A549 (cell line): ENCODE results near the gene PRPSAP2. TPM values are rescaled to one million over a fixed set of nuclear protein-coding genes. Genes with fewer than 3 reads are reported as not detected.

Experiments
- ATAC-seq, 2 experiments: fragments of 200-7000 bp in 1 of 2; fragments of >200 bp in 1 of 2; cut with Nextera tagmentation in 1 of 2; cut with Tn5 transposase in 1 of 2; 3 replicates each; pipeline versions ENCODE4 v1.8.0 to v1.9.1; 2018 to 2020; ENCODE audit warnings: mild to moderate bottlenecking in 1 of 2, moderate library complexity in 1 of 2
- CTCF ChIA-PET: fragments of 300-600 bp; sonication (Branson Sonifier 250); formaldehyde crosslinking; extraction: SDS; loops from one replicate; lab custom pipeline; 2021; ENCODE audit warnings: antibody characterized with exemption, inconsistent platforms; lab: Yijun Ruan, JAX
- POLR2A ChIA-PET: fragments of 350-600 bp; formaldehyde crosslinking; extraction: SDS; loops from one replicate; lab custom pipeline; 2021; ENCODE audit warnings: antibody characterized with exemption, inconsistent platforms; lab: Yijun Ruan, JAX
- DNase-seq, 2 experiments: peaks; one replicate each; pipeline versions ENCODE4 v3.0.0 to v3.0.0-alpha.2; 2011 to 2016; ENCODE audit warnings: low read depth in 1 of 2, low spot score in 1 of 2
- FAIRE-seq: peaks from 2 replicates; lab custom pipeline; 2011; peaks lifted over from hg19 to GRCh38; lab: Jason Lieb, UNC
- H3K27ac ChIP-seq, 2 experiments: fragments of >200 bp; sonication (Bioruptor Twin); formaldehyde crosslinking; 3 replicates each; pipeline ENCODE4 v1.5.1; 2016 to 2017
- H3K4me1 ChIP-seq: fragments of >200 bp; sonication (Bioruptor Twin); formaldehyde crosslinking; 3 replicates; pipeline ENCODE4 v1.6.1; 2016
- H3K4me2 ChIP-seq: fragments of >200 bp; sonication (Bioruptor Twin); formaldehyde crosslinking; 3 replicates; pipeline ENCODE4 v1.6.1; 2016
- H3K4me3 ChIP-seq: fragments of >200 bp; sonication (Bioruptor Twin); formaldehyde crosslinking; 3 replicates; pipeline ENCODE4 v1.5.1; 2016
- H3K9me3 ChIP-seq: fragments of >200 bp; sonication (Bioruptor Twin); formaldehyde crosslinking; 3 replicates; pipeline ENCODE4 v1.6.1; 2016
- ATOH8 ChIP-seq: fragments of 250-450 bp; sonication (Bioruptor Pico); IDR thresholded peaks from 2 replicates; pipeline ENCODE4 v1.5.0; 2020; ENCODE audit warnings: low read depth, mild to moderate bottlenecking, moderate library complexity
- CBX2 ChIP-seq: fragments of 200-600 bp; sonication (generic); IDR thresholded peaks from 2 replicates; pipeline ENCODE4 v1.6.1; 2016; ENCODE audit warnings: low read depth, mild to moderate bottlenecking, borderline replicate concordance
- CHD2 ChIP-seq: fragments of 150-350 bp; IDR thresholded peaks from 2 replicates; pipeline ENCODE4 v1.6.1; 2014; ENCODE audit warnings: low read length; ENCODE audit not compliant: partially characterized antibody
- EHMT2 ChIP-seq: fragments of 200-600 bp; sonication (generic); IDR thresholded peaks from 2 replicates; pipeline ENCODE4 v1.6.1; 2016; ENCODE audit warnings: antibody characterized with exemption, low read depth, mild to moderate bottlenecking, moderate library complexity
- EP300 ChIP-seq, 2 experiments: fragments of >200 bp; sonication (Bioruptor Twin); formaldehyde crosslinking; IDR thresholded peaks; 2 replicates in 1 of 2; 3 replicates in 1 of 2; pipeline ENCODE4 v1.6.1; 2016 to 2017
- ESRRA ChIP-seq: fragments of 150-350 bp; IDR thresholded peaks from 2 replicates; pipeline ENCODE4 v1.6.1; 2014; ENCODE audit warnings: mild to moderate bottlenecking, low read length, borderline replicate concordance
- FOSB ChIP-seq: fragments of 250-450 bp; sonication (Bioruptor Pico); IDR thresholded peaks from 2 replicates; pipeline ENCODE4 v1.5.0; 2020; ENCODE audit warnings: mild to moderate bottlenecking, moderate library complexity
- FOSL2 ChIP-seq, 2 experiments: fragments of 450-650 bp in 1 of 2; fragments of >200 bp in 1 of 2; sonication (Bioruptor Twin) in 1 of 2; formaldehyde crosslinking; IDR thresholded peaks; 2 replicates each; pipeline versions ENCODE4 v1.5.0 to v1.6.1; 2016 to 2020; ENCODE audit warnings: mild to moderate bottlenecking in 1 of 2, moderate library complexity in 1 of 2
- JUN ChIP-seq, 2 experiments: fragments of >200 bp; sonication (Bioruptor Twin); formaldehyde crosslinking; IDR thresholded peaks; 2 replicates in 1 of 2; 3 replicates in 1 of 2; pipeline ENCODE4 v1.6.1; 2016 to 2017
- JUNB ChIP-seq: fragments of >200 bp; sonication (Bioruptor Twin); formaldehyde crosslinking; IDR thresholded peaks from 2 replicates; pipeline ENCODE4 v1.6.1; 2016
- MYC ChIP-seq: IDR thresholded peaks from 2 replicates; pipeline ENCODE4 v1.6.1; 2012; ENCODE audit warnings: mild to moderate bottlenecking, inconsistent platforms, low read length, improper control_type of control experiment, borderline replicate concordance
- NPAS2 ChIP-seq: fragments of 250-450 bp; sonication (Bioruptor Pico); IDR thresholded peaks from 2 replicates; pipeline ENCODE4 v1.8.0; 2022; ENCODE audit warnings: mild to moderate bottlenecking, moderate library complexity, borderline replicate concordance
- PBX3 ChIP-seq: IDR thresholded peaks from 2 replicates; pipeline ENCODE4 v1.6.1; 2012
- POLR2AphosphoS2 ChIP-seq: conservative IDR thresholded peaks from 2 replicates; pipeline ENCODE4 v1.6.1; 2012; ENCODE audit warnings: low read length, improper control_type of control experiment, inconsistent platforms
- RARB ChIP-seq: fragments of 250-450 bp; sonication (Bioruptor Pico); IDR thresholded peaks from 2 replicates; pipeline ENCODE4 v1.8.0; 2021; ENCODE audit warnings: mild to moderate bottlenecking, moderate library complexity
- RFX5 ChIP-seq: fragments of 450-650 bp; IDR thresholded peaks from 2 replicates; pipeline ENCODE4 v1.7.1; 2014; ENCODE audit warnings: antibody characterized with exemption, mild to moderate bottlenecking, moderate library complexity
- RNF2 ChIP-seq: fragments of 200-600 bp; sonication (generic); IDR thresholded peaks from 2 replicates; pipeline ENCODE4 v1.6.1; 2016; ENCODE audit warnings: low read depth, mild to moderate bottlenecking, antibody characterized with exemption, moderate library complexity, borderline replicate concordance
- TFCP2L1 ChIP-seq: fragments of 250-450 bp; sonication (Bioruptor Pico); IDR thresholded peaks from 2 replicates; pipeline ENCODE4 v1.5.0; 2021; ENCODE audit warnings: mild to moderate bottlenecking
- ZC3H11A ChIP-seq: fragments of 450-650 bp; IDR thresholded peaks from 2 replicates; pipeline ENCODE4 v1.6.1; 2014; ENCODE audit warnings: antibody characterized with exemption, mild to moderate bottlenecking
- ZFP36 ChIP-seq: fragments of 450-650 bp; IDR thresholded peaks from 2 replicates; pipeline ENCODE4 v1.6.1; 2014; ENCODE audit warnings: borderline replicate concordance; ENCODE audit not compliant: partially characterized antibody
- WGBS: methylation state at CpG from one replicate; pipeline ENCODE4 v1.1.6; 2017; ENCODE audit errors: missing lambda C conversion rate; 5-methylcytosine and 5-hydroxymethylcytosine counted together
- polyA plus RNA-seq, 4 experiments: library from polyadenylated mRNA; depleted of rRNA in 3 of 4; stranded (reverse); fragments of >200 nt; fragmentation: RNase III in 1 of 4; extraction: RNeasy Plus Mini Kit Qiagen cat#74134 plus additional on column Dnase treatment in 1 of 4; gene quantifications; 2 replicates in 3 of 4; 3 replicates in 1 of 4; pipeline ENCODE4 v1.2.3, GENCODE V29; 2011 to 2017
- TF ChIP-seq, protein P1 (sequence below): fragments of 450-650 bp; IDR thresholded peaks from 2 replicates; pipeline ENCODE4 v1.6.1; 2014; ENCODE audit warnings: antibody characterized with exemption

Gene PRPSAP2
- polyA plus RNA-seq, 2 of the 4 experiments (the other 2 are of a cell fraction), result 53.3 to 82.1 TPM

DNA sequence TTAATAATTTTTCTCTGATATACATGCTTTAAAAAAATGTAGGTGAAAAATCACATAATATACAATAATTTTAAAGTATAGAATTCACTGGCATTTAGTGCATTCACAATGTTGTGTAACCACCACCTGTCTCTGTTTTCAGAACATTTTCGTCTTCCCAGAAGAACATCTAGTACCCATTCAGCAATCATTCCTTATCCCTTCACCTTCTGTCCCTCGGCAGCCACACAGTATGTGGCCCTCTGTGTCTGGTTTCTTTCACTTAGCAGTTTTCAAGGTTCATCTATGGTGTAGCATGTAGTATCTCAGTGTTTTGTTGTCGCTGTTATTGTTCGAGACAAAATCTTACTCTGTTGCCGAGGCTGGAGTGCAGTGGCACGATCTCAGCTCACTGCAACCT, 33.6 kb downstream of the PRPSAP2 start:
- ChIA-PET POLR2A (no interaction called here), CTCF (interaction anchor here (1.1 kb wide), 1 partner anchor 69 kb away, joined by 3 read pairs; no protein-coding TSS in a partner anchor)
- Histone ChIP-seq H3K4me1 (no peaks in the 10 kb centered on the region), H3K27ac (no peak overlapping the region), H3K4me3 (no peak overlapping the region), H3K9me3 (0 out of 3 replicates have a peak, but pooled peaks cover 6% of the 10 kb centered on the region), H3K4me2 (no peak overlapping the region)
- ATAC-seq (no peak), FAIRE-seq (no peak), DNase-seq (no peak)
- 92% methylated on average over 6 of the region's 6 CpGs for WGBS
- TF ChIP-seq ZFP36, result no peak

GRCh38 chr17:18896146-18896545, 38.2 kb downstream of the PRPSAP2 start:
- no peak for ATAC-seq
- TF ChIP-seq ATOH8 (CRISPR knock-in tag) (no peak), RFX5 (no peak), RARB (CRISPR knock-in tag) (no peak), JUNB (no peak), RNF2 (no peak), PBX3 (no peak), FOSB (CRISPR knock-in tag) (no peak), CBX2 (no peak), EHMT2 (no peak)
- DNase-seq, result no peak
- Histone ChIP-seq H3K27ac (no peak overlapping the region), H3K4me1 (no peaks in the 10 kb centered on the region), H3K4me2 (no peak overlapping the region), H3K4me3 (no peak overlapping the region), H3K9me3 (0 out of 3 replicates have a peak, but pooled peaks cover 6% of the 10 kb centered on the region)
- CTCF ChIA-PET, result interaction anchor here (0.9 to 1.5 kb wide), 3 partner anchors 12 to 64 kb away, joined by 3 to 6 read pairs (median 4); partner anchors contain the start of gene SLC5A10
- FAIRE-seq, result no peak
- 96% methylated on average over 1 of the region's 1 CpG for whole genome bisulfite sequencing
- POLR2A ChIA-PET, result interaction anchor here (0.6 kb wide), 1 partner anchor 38 kb away, joined by 5 read pairs; the partner anchor contains the start of gene PRPSAP2

DNA sequence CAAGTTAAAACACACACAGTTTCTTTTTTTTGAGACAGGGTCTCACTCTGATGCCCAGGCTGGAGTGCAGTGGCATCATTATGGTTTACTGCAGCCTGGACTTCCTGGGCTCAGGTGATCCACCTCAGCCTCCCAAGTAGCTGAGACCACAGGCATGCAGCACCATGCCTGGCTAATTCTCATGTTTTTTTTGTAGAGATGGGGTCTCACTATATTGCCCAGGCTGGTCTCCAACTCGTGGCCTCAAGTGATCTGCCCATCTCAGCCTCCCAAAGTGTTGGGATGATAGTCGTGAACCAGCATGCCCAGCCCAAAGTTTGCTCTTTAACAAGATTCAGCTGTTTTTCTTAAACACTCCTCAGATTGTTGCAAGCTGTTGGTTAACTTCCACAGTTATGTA, 39.0 kb downstream of the PRPSAP2 start:
- CTCF ChIA-PET, result interaction anchor here (0.9 to 1.2 kb wide), 3 partner anchors 30 to 63 kb away, joined by 3 to 6 read pairs (median 3); partner anchors contain the start of gene SLC5A10
- no peak for ATAC-seq

DNA sequence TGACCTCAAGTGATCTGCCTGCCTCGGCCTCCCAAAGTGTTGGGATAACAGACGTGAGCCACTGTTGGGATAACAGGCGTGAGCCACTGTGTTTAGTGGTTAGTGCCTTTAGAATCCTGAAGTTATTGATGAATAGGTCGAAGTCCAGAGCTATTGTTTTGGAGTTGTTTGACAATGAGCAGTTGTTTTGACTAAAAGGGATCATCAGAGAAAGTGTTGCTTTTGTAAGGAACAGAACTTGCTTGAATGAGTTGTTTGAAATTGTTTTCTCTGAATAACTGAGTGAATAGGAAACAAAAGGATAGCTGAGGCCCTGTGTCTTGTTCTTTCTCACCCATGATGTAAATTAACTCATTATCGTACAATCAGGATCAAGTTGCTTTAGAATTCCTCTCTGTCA, 46.6 kb downstream of the PRPSAP2 start:
- CTCF ChIA-PET, result interaction anchor here (2.1 kb wide), 1 partner anchor 57 kb away, joined by 8 read pairs; no protein-coding TSS in a partner anchor

More for the DNA sequence above, 39.0 kb downstream of the PRPSAP2 start:
- FAIRE-seq (no peak), DNase-seq (no peak)
- 0 out of 3 replicates have a peak, but pooled peaks cover 6% of the 10 kb centered on the region for H3K9me3 ChIP-seq
- no peak overlapping the region for H3K27ac ChIP-seq
- H3K4me3 ChIP-seq, result no peak overlapping the region
- TF ChIP-seq ZC3H11A (no peak), TFCP2L1 (CRISPR knock-in tag) (no peak), NPAS2 (CRISPR knock-in tag) (no peak), ESRRA (no peak), POLR2AphosphoS2 (no peak), FOSL2 (IDR thresholded peaks at IDR 0.05) (no peak), FOSL2 (CRISPR knock-in tag; IDR thresholded peaks at IDR 0.05) (no peak), CHD2 (no peak), JUN (IDR thresholded peaks at IDR 0.05) (no peak)
- TF ChIP-seq, protein P1, sequence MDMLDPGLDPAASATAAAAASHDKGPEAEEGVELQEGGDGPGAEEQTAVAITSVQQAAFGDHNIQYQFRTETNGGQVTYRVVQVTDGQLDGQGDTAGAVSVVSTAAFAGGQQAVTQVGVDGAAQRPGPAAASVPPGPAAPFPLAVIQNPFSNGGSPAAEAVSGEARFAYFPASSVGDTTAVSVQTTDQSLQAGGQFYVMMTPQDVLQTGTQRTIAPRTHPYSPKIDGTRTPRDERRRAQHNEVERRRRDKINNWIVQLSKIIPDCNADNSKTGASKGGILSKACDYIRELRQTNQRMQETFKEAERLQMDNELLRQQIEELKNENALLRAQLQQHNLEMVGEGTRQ, result no peak
- WGBS, result 89% methylated on average over 2 of the region's 2 CpGs
- no peak overlapping the region for H3K4me2 ChIP-seq
- H3K4me1 ChIP-seq, result no peaks in the 10 kb centered on the region
- POLR2A ChIA-PET, result no interaction called here

More for the DNA sequence above, 46.6 kb downstream of the PRPSAP2 start:
- Histone ChIP-seq H3K9me3 (no peaks in the 10 kb centered on the region), H3K27ac (no peak overlapping the region), H3K4me1 (no peaks in the 10 kb centered on the region), H3K4me3 (no peak overlapping the region), H3K4me2 (no peak overlapping the region)
- WGBS, result 92% methylated on average over 5 of the region's 5 CpGs
- TF ChIP-seq MYC, result no peak
- no peak for TF ChIP-seq EP300 (IDR thresholded peaks at IDR 0.05)
- POLR2A ChIA-PET, result no interaction called here
- no peak for FAIRE-seq
- ATAC-seq, result no peak
- no peak for DNase-seq
